ENCODE results near the gene LTN1. TPM values are rescaled to one million over a fixed set of nuclear protein-coding genes. Genes with fewer than 3 reads are reported as not detected.

The LTN1 gene
- total and polyA plus RNA-seq, 9 donors, result 13.8 to 25.6 (median 20.3) TPM

DNA sequence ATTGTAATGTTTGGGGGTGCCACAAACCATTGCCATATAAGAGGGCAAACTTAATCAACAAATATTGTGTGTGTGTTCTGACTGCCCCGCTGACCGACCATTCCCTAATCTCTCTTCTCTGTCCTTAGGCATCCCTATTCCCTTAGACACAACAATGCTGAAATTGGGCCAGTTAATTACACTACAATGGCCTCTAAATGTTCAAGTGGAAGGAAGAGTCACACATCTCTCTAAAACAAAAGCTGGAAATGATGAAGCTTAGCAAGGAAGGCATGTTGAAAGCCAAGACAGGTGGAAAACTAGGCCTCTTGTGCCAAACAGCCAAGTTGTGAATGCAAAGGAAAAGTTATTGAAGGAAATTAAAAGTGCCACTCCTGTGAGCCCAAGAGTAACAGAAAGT is 30.2 kb downstream of the LTN1 start:
- H3K4me1 ChIP-seq (ENCODE audit: control insufficient read depth, insufficient read depth, low read length), result no peaks in the 10 kb centered on the region
- no peak overlapping the region for H3K27ac ChIP-seq (ENCODE audit: low read length)
- no CpG with 5 or more reads among the region's 2 CpGs for WGBS (ENCODE audit: insufficient coverage)
- H3K9me3 ChIP-seq (replicated peaks; ENCODE audit: control insufficient read depth, low read depth, low read length), result no peaks in the 10 kb centered on the region
- no peak overlapping the region for H3K4me3 ChIP-seq (ENCODE audit: low read length)
- DNase-seq, result no peak
- H3K36me3 ChIP-seq (ENCODE audit: control insufficient read depth, insufficient read depth, low read length), result peaks cover 26% of the 10 kb centered on the region
- no peaks in the 10 kb centered on the region for H3K27me3 ChIP-seq (ENCODE audit: control insufficient read depth, insufficient read depth, low read length)

GRCh38 chr21:28961927-28962326 is 30.8 kb downstream of the LTN1 start:
- Histone ChIP-seq H3K9me3 (replicated peaks; ENCODE audit: control insufficient read depth, low read depth, low read length) (no peaks in the 10 kb centered on the region), H3K4me3 (ENCODE audit: low read length) (no peak overlapping the region), H3K27me3 (ENCODE audit: control insufficient read depth, insufficient read depth, low read length) (no peaks in the 10 kb centered on the region), H3K4me1 (ENCODE audit: control insufficient read depth, insufficient read depth, low read length) (no peaks in the 10 kb centered on the region), H3K27ac (ENCODE audit: low read length) (no peak overlapping the region), H3K36me3 (ENCODE audit: control insufficient read depth, insufficient read depth, low read length) (peaks cover 21% of the 10 kb centered on the region)
- 92% methylated on average over 2 of the region's 3 CpGs for WGBS (ENCODE audit: insufficient coverage)
- DNase-seq, result no peak

DNA sequence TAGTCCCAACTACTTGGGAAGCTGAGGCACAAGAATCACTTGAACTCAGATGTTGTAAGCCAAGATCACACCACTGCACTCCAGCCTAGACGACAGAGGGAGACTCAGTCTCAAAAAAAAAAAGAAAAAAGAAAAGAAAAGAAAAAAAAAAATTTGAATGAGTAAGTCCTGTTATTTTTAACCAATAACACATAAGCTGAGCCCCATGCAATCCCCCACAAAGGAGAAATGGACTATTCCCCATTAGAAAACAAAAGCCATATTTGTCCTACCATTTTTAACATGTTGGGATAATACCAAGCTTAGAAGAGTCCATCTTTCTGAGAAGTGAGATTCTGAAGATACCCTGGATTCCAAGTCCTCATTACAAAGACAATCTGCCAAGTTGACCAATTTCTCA is 32.4 kb downstream of the LTN1 start:
- H3K36me3 ChIP-seq (ENCODE audit: control insufficient read depth, insufficient read depth, low read length), result peaks cover 11% of the 10 kb centered on the region
- no peaks in the 10 kb centered on the region for H3K27me3 ChIP-seq (ENCODE audit: control insufficient read depth, insufficient read depth, low read length)
- no peaks in the 10 kb centered on the region for H3K9me3 ChIP-seq (replicated peaks; ENCODE audit: control insufficient read depth, low read depth, low read length)
- H3K27ac ChIP-seq (ENCODE audit: low read length), result no peak overlapping the region
- DNase-seq, result no peak
- no peak overlapping the region for H3K4me3 ChIP-seq (ENCODE audit: low read length)
- no CpG with 5 or more reads among the region's 1 CpG for WGBS (ENCODE audit: insufficient coverage)
- no peaks in the 10 kb centered on the region for H3K4me1 ChIP-seq (ENCODE audit: control insufficient read depth, insufficient read depth, low read length)

DNA sequence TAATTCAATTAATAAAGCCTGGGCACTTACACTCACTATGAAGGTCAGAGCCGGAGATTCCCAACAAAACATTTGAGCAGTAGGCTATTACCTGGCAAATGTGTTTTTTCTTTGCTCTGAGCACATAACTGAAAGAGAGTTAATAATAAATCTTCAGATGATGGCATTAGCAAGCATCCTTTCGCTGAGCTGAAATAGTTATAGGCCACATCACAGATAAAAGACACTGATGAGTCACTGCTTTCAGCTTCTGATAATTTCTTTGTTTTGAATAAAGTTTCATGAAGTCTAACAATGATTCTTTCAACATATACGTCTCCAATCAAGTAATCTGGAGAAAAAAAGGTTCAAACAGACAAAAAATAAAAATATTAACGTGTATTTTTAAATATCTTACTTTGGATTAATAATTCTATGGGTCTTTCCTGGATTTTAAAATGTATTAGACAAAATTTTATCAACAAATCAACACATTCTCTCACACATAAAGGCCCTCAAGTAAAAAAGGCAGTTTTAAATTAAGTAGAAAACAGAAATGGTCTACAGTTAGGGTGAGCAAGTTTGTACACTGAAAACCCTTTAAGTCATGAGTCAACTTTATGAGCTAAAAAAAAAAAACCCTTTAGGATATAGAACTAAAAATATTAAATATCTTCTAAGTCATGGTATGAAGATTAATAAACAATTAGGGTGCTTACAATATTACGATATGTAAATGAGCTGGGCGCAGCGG is 33.1 kb downstream of the LTN1 start:
- no peak for DNase-seq
- Histone ChIP-seq H3K27ac (ENCODE audit: low read length) (no peak overlapping the region), H3K27me3 (ENCODE audit: control insufficient read depth, insufficient read depth, low read length) (no peaks in the 10 kb centered on the region), H3K4me1 (ENCODE audit: control insufficient read depth, insufficient read depth, low read length) (no peaks in the 10 kb centered on the region), H3K9me3 (replicated peaks; ENCODE audit: control insufficient read depth, low read depth, low read length) (no peaks in the 10 kb centered on the region), H3K36me3 (ENCODE audit: control insufficient read depth, insufficient read depth, low read length) (peaks cover 11% of the 10 kb centered on the region), H3K4me3 (ENCODE audit: low read length) (no peak overlapping the region)
- WGBS (ENCODE audit: insufficient coverage), result 100% methylated on average over 4 of the region's 7 CpGs

- Histone ChIP-seq H3K27ac (ENCODE audit: low read length) (no peak overlapping the region), H3K9me3 (replicated peaks; ENCODE audit: control insufficient read depth, low read depth, low read length) (no peaks in the 10 kb centered on the region), H3K4me1 (ENCODE audit: control insufficient read depth, insufficient read depth, low read length) (no peaks in the 10 kb centered on the region), H3K4me3 (ENCODE audit: low read length) (no peak overlapping the region), H3K27me3 (ENCODE audit: control insufficient read depth, insufficient read depth, low read length) (no peaks in the 10 kb centered on the region), H3K36me3 (ENCODE audit: control insufficient read depth, insufficient read depth, low read length) (peaks cover 20% of the 10 kb centered on the region)
- no peak for DNase-seq
- WGBS (ENCODE audit: insufficient coverage), result no CpG with 5 or more reads among the region's 2 CpGs
Measured at GRCh38 chr21:28953247-28953646, 39.4 kb downstream of the LTN1 start.

DNA sequence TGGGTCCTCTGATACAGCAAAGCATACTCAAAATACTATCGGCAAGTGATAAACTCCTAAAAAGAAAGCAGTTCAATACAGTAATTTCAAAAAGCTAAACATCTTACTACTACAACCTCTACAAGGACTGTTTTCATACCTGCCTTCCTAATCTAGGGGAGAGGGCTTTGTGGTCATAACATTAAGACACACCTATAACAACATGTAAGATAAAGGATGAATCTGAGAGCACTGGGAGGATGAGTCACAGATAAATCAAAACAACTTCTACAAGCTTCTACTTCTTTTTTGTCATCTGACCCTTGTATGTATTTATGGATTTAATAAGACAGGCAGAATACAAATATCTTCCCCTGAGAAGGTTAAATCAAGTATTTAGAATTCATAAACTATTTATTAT is 40.0 kb downstream of the LTN1 start:
- no peaks in the 10 kb centered on the region for H3K9me3 ChIP-seq (replicated peaks; ENCODE audit: control insufficient read depth, low read depth, low read length)
- peaks cover 17% of the 10 kb centered on the region for H3K36me3 ChIP-seq (ENCODE audit: control insufficient read depth, insufficient read depth, low read length)
- H3K27ac ChIP-seq (ENCODE audit: low read length), result no peak overlapping the region
- no peaks in the 10 kb centered on the region for H3K4me1 ChIP-seq (ENCODE audit: control insufficient read depth, insufficient read depth, low read length)
- WGBS (ENCODE audit: insufficient coverage), result no CpG with 5 or more reads among the region's 1 CpG
- DNase-seq, result no peak
- H3K27me3 ChIP-seq (ENCODE audit: control insufficient read depth, insufficient read depth, low read length), result no peaks in the 10 kb centered on the region
- no peak overlapping the region for H3K4me3 ChIP-seq (ENCODE audit: low read length)

DNA sequence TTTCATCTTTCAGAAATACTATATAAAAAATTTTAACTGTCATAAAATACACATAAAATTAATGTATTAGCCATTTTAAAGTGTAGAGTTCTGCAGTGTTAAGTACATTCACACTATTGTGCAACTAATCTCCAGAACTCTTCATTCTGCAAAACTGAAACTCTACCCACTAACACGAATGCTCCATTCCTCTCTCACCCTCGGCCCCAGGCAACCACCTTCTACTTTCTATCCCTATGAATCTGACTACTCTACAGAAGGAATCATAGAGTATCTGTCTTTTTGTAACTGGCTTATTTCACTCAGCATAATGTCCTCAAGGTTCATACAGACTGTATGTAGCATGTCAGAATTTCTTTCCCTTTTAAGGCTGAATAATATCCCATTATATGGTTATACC is 43.4 kb downstream of the LTN1 start:
- Histone ChIP-seq H3K27me3 (ENCODE audit: control insufficient read depth, insufficient read depth, low read length) (no peaks in the 10 kb centered on the region), H3K4me1 (ENCODE audit: control insufficient read depth, insufficient read depth, low read length) (no peaks in the 10 kb centered on the region), H3K4me3 (ENCODE audit: low read length) (no peak overlapping the region), H3K27ac (ENCODE audit: low read length) (no peak overlapping the region), H3K36me3 (ENCODE audit: control insufficient read depth, insufficient read depth, low read length) (peaks cover 19% of the 10 kb centered on the region), H3K9me3 (replicated peaks; ENCODE audit: control insufficient read depth, low read depth, low read length) (no peaks in the 10 kb centered on the region)
- WGBS (ENCODE audit: insufficient coverage), result 100% methylated on average over 1 of the region's 2 CpGs
- DNase-seq, result no peak

DNA sequence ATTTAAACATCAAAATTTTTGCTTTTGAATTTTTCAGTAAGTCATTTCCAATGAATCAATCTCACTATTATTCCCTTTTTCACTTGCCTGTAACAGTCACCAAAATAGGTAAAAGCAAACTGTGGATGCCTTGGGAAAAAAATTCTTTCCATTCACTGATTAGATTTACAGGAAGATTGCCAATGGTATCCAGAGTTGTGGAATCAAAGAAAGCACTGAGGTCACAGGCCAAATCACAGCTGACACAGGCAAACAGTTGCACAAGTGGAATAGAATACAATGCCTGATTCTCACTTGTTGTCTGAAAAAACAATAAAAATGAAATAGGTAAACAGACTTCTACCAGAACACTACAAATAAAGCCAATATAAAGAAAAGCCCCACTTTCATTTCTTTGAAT is 48.4 kb downstream of the LTN1 start:
- H3K36me3 ChIP-seq (ENCODE audit: control insufficient read depth, insufficient read depth, low read length), result peaks cover 12% of the 10 kb centered on the region
- no peak overlapping the region for H3K27ac ChIP-seq (ENCODE audit: low read length)
- no peak overlapping the region for H3K4me3 ChIP-seq (ENCODE audit: low read length)
- H3K4me1 ChIP-seq (ENCODE audit: control insufficient read depth, insufficient read depth, low read length), result no peaks in the 10 kb centered on the region
- H3K9me3 ChIP-seq (replicated peaks; ENCODE audit: control insufficient read depth, low read depth, low read length), result no peaks in the 10 kb centered on the region
- no peak for DNase-seq
- no peaks in the 10 kb centered on the region for H3K27me3 ChIP-seq (ENCODE audit: control insufficient read depth, insufficient read depth, low read length)

GRCh38 chr21:28943631-28944030 is 49.0 kb downstream of the LTN1 start:
- H3K36me3 ChIP-seq (ENCODE audit: control insufficient read depth, insufficient read depth, low read length), result peaks cover 11% of the 10 kb centered on the region

GRCh38 chr21:28938726-28939125 is 54.0 kb downstream of the LTN1 start:
- H3K4me3 ChIP-seq (ENCODE audit: low read length), result no peak overlapping the region
- WGBS (ENCODE audit: insufficient coverage), result no CpG with 5 or more reads among the region's 2 CpGs
- peaks cover 23% of the 10 kb centered on the region for H3K36me3 ChIP-seq (ENCODE audit: control insufficient read depth, insufficient read depth, low read length)
- H3K4me1 ChIP-seq (ENCODE audit: control insufficient read depth, insufficient read depth, low read length), result no peaks in the 10 kb centered on the region
- H3K27me3 ChIP-seq (ENCODE audit: control insufficient read depth, insufficient read depth, low read length), result no peaks in the 10 kb centered on the region
- H3K9me3 ChIP-seq (replicated peaks; ENCODE audit: control insufficient read depth, low read depth, low read length), result no peaks in the 10 kb centered on the region
- H3K27ac ChIP-seq (ENCODE audit: low read length), result no peak overlapping the region
- DNase-seq, result no peak

More at GRCh38 chr21:28943631-28944030, 49.0 kb downstream of the LTN1 start:
- Histone ChIP-seq H3K27ac (ENCODE audit: low read length) (no peak overlapping the region), H3K27me3 (ENCODE audit: control insufficient read depth, insufficient read depth, low read length) (no peaks in the 10 kb centered on the region), H3K9me3 (replicated peaks; ENCODE audit: control insufficient read depth, low read depth, low read length) (no peaks in the 10 kb centered on the region), H3K4me1 (ENCODE audit: control insufficient read depth, insufficient read depth, low read length) (no peaks in the 10 kb centered on the region), H3K4me3 (ENCODE audit: low read length) (no peak overlapping the region)
- DNase-seq, result no peak
- no CpG with 5 or more reads among the region's 2 CpGs for whole genome bisulfite sequencing (ENCODE audit: insufficient coverage)

DNA sequence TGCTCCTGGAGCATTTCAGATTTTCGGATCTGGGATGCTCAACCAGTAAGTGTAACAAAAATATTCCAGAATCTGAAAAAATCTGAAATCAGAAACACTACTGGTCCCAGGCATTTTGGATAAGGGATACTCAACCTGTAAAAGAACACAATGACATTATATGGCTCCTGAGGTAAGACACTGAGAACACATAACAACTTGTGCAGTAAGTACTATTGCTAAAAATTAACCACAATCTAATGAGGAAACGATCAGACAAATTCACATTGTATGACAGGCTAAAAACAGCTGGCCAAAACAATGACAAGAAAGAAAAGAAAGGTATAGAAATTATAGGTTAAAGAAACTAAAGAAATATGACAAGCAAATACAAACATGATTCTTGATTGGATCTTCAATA is 54.9 kb downstream of the LTN1 start:
- no peaks in the 10 kb centered on the region for H3K9me3 ChIP-seq (replicated peaks; ENCODE audit: control insufficient read depth, low read depth, low read length)
- H3K4me1 ChIP-seq (ENCODE audit: control insufficient read depth, insufficient read depth, low read length), result no peaks in the 10 kb centered on the region
- peaks cover 23% of the 10 kb centered on the region for H3K36me3 ChIP-seq (ENCODE audit: control insufficient read depth, insufficient read depth, low read length)
- DNase-seq, result no peak
- H3K27ac ChIP-seq (ENCODE audit: low read length), result no peak overlapping the region
- H3K27me3 ChIP-seq (ENCODE audit: control insufficient read depth, insufficient read depth, low read length), result no peaks in the 10 kb centered on the region
- WGBS (ENCODE audit: insufficient coverage), result no CpG with 5 or more reads among the region's 2 CpGs
- H3K4me3 ChIP-seq (ENCODE audit: low read length), result no peak overlapping the region

Data from muscle of leg (tissue), 11 donors.